HG03135 (cell line): Measurements from ENCODE around the gene HMGN5.

Source experiments
- ATAC-seq: cut with Tn5 transposase; IDR thresholded peaks from one replicate; pipeline ENCODE4 v1.9.1; 2021; ENCODE audit warnings: mild to moderate bottlenecking, moderate library complexity; ENCODE audit not compliant: unreplicated experiment

HMGN5 gene

GRCh38 chrX:81201671-81202455, at the start of gene HMGN5, which contains the start of gene SH3BGRL:
Gene HMGN5, minus strand, starts transcription at chrX:81201913. Its CDS starts 80,364 bp downstream, at chrX:81121549.
Gene SH3BGRL, plus strand, starts transcription at chrX:81202102. Its CDS starts 99 bp downstream, at chrX:81202201.
- peak; percentile 96 for ATAC-seq

GRCh38 chrX:81241753-81242152, 40.0 kb upstream of the HMGN5 start:
- no peak for ATAC-seq

GRCh38 chrX:81240701-81241331, 39.1 kb upstream of the HMGN5 start:
- no peak for ATAC-seq

GRCh38 chrX:81238166-81238565, 36.5 kb upstream of the HMGN5 start:
- ATAC-seq: no peak

GRCh38 chrX:81237516-81237915, 35.8 kb upstream of the HMGN5 start:
- ATAC-seq: no peak

- no peak for ATAC-seq
These were observed 30.5 kb upstream of the HMGN5 start for GRCh38 chrX:81232218-81232617.

GRCh38 chrX:81231476-81231875, 29.8 kb upstream of the HMGN5 start:
- ATAC-seq: no peak

- no peak for ATAC-seq
These were observed 28.2 kb upstream of the HMGN5 start for GRCh38 chrX:81229901-81230300.

- no peak for ATAC-seq
These were observed 27.5 kb upstream of the HMGN5 start for GRCh38 chrX:81229229-81229628.

GRCh38 chrX:81215685-81216084, 14.0 kb upstream of the HMGN5 start:
- no peak for ATAC-seq

GRCh38 chrX:81208916-81209315, 7.2 kb upstream of the HMGN5 start:
- ATAC-seq: no peak

- no peak for ATAC-seq
These were observed 4.8 kb upstream of the HMGN5 start for GRCh38 chrX:81206476-81206875.

- no peak for ATAC-seq
These were observed 3.8 kb upstream of the HMGN5 start for GRCh38 chrX:81205551-81205950.

- ATAC-seq: no peak
These were observed 1.2 kb upstream of the HMGN5 start for GRCh38 chrX:81202943-81203342.

GRCh38 chrX:81202456-81202819, 725 bp upstream of the HMGN5 start:
- ATAC-seq: no peak

GRCh38 chrX:81201071-81201470, 642 bp downstream of the HMGN5 start:
- no peak for ATAC-seq

GRCh38 chrX:81195712-81196111, 6.0 kb downstream of the HMGN5 start:
- ATAC-seq: no peak

- ATAC-seq: no peak
These were observed 6.5 kb downstream of the HMGN5 start for GRCh38 chrX:81195259-81195658.

- no peak for ATAC-seq
These were observed 27.4 kb downstream of the HMGN5 start for GRCh38 chrX:81174286-81174685.

- ATAC-seq: no peak
These were observed 33.3 kb downstream of the HMGN5 start for GRCh38 chrX:81168391-81168790.

GRCh38 chrX:81121513-81122363, 80.0 kb downstream of the HMGN5 start:
- peak; percentile 95 for ATAC-seq
